Activated T-helper 1 cell treated with anti-CD3 and anti-CD28 coated beads, Interleukin-2, amount 50 U/mL, for 16 hours (primary cell): ENCODE results near the gene TRAPPC12.
"Not testable (repeated sequence)": the region's sequence is repeated elsewhere in the genome, so short reads cannot be mapped to it uniquely, and the experiment has no call there.

Experiments
- DNase-seq, 2 donors: peaks; one replicate each; pipeline ENCODE4 v3.0.0-alpha.2; 2020; ENCODE audit warnings: low read depth in 1 of 2, low spot score in 1 of 2

Gene TRAPPC12

GRCh38 chr2:3483227-3483985 lies 103.9 kb downstream of the TRAPPC12 start:
- DNase-seq = no peak

- DNase-seq = no peak
Measured at GRCh38 chr2:3483986-3484960, 104.8 kb downstream of the TRAPPC12 start.

- no peak for DNase-seq
Measured at GRCh38 chr2:3485166-3485565, 105.7 kb downstream of the TRAPPC12 start.

- DNase-seq = no peak
Measured at GRCh38 chr2:3486047-3487027, 106.8 kb downstream of the TRAPPC12 start.

- no peak for DNase-seq
Measured at GRCh38 chr2:3487028-3487425, 107.5 kb downstream of the TRAPPC12 start.

- DNase-seq = no peak
Measured at GRCh38 chr2:3487432-3487831, 107.9 kb downstream of the TRAPPC12 start.

- no peak for DNase-seq
Measured at GRCh38 chr2:3488061-3488531, 108.6 kb downstream of the TRAPPC12 start.

- no peak for DNase-seq
Measured at GRCh38 chr2:3488855-3489763, 109.6 kb downstream of the TRAPPC12 start.

GRCh38 chr2:3489764-3490115 lies 110.2 kb downstream of the TRAPPC12 start:
- no peak for DNase-seq

- no peak for DNase-seq
Measured at GRCh38 chr2:3490191-3491170, 111.0 kb downstream of the TRAPPC12 start.

- no peak for DNase-seq
Measured at GRCh38 chr2:3491306-3491705, 111.8 kb downstream of the TRAPPC12 start.

- DNase-seq = no peak
Measured at GRCh38 chr2:3491716-3492474, 112.4 kb downstream of the TRAPPC12 start.

GRCh38 chr2:3492475-3492787 lies 112.9 kb downstream of the TRAPPC12 start:
- DNase-seq = not testable (repeated sequence)

- no peak for DNase-seq
Measured at GRCh38 chr2:3492951-3493614, 113.6 kb downstream of the TRAPPC12 start.

GRCh38 chr2:3493615-3494007 lies 114.1 kb downstream of the TRAPPC12 start:
- no peak for DNase-seq

GRCh38 chr2:3494984-3495666 lies 115.6 kb downstream of the TRAPPC12 start:
- no peak for DNase-seq

- not testable (repeated sequence) for DNase-seq
Measured at GRCh38 chr2:3496708-3497080, 117.2 kb downstream of the TRAPPC12 start.
